ENCODE measurements around the gene EYS. TPM values are rescaled to one million over a fixed set of nuclear protein-coding genes. Genes with fewer than 3 reads are reported as not detected.

EYS gene
- total and polyA plus RNA-seq, 8 donors = 0.03 to 0.25 (median 0.13) TPM

DNA sequence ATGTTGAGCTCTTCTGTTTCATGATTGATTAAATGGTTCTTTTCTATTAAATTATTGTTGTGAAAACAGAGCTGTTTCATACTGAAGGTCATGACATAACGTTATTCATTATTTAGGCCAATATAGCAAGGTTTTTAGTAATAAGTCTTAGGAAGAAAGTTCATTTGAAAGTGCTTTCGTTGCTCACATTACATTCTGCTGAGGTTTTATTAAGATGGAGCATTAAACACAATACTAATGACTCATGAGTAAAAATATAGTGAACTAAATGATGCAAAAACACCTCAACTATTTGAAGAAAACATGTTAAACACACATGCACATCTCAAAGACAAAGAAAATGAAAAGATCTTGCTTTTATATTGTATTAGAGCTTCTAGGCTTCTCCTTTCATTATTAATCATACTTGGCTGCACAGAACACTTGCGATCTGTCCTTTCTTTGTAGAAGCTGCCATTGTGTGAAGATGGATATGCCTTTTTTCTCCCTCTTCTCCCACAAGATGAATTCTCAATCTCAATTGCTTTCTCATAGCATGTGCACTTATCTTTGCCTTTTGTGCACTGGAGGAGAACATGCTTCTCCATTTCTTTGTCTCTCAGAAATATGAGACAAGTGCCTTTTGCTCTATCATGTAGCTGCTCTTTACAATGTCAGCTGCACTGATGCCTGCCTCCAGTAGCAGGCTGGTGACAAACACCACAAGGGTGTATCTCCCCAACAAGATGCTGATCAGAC, 1759.1 kb downstream of the EYS start:
- Histone ChIP-seq H3K4me3 (no peak overlapping the region), H3K36me3 (no peaks in the 10 kb centered on the region), H3K9me3 (no peaks in the 10 kb centered on the region), H3K4me1 (no peaks in the 10 kb centered on the region), H3K27me3 (no peaks in the 10 kb centered on the region), H3K27ac (no peak overlapping the region)
- intact Hi-C loops (cut with DNase I) = no loop called here
- ATAC-seq = no peak
- 43 to 46% methylated on average over 3 of the region's 3 CpGs for WGBS, 2 donors
- no peak for FAIRE-seq
- TF ChIP-seq, protein P1, sequence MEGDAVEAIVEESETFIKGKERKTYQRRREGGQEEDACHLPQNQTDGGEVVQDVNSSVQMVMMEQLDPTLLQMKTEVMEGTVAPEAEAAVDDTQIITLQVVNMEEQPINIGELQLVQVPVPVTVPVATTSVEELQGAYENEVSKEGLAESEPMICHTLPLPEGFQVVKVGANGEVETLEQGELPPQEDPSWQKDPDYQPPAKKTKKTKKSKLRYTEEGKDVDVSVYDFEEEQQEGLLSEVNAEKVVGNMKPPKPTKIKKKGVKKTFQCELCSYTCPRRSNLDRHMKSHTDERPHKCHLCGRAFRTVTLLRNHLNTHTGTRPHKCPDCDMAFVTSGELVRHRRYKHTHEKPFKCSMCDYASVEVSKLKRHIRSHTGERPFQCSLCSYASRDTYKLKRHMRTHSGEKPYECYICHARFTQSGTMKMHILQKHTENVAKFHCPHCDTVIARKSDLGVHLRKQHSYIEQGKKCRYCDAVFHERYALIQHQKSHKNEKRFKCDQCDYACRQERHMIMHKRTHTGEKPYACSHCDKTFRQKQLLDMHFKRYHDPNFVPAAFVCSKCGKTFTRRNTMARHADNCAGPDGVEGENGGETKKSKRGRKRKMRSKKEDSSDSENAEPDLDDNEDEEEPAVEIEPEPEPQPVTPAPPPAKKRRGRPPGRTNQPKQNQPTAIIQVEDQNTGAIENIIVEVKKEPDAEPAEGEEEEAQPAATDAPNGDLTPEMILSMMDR (IDR thresholded peaks at IDR 0.05) = no peak
- DNase-seq = no peak

DNA sequence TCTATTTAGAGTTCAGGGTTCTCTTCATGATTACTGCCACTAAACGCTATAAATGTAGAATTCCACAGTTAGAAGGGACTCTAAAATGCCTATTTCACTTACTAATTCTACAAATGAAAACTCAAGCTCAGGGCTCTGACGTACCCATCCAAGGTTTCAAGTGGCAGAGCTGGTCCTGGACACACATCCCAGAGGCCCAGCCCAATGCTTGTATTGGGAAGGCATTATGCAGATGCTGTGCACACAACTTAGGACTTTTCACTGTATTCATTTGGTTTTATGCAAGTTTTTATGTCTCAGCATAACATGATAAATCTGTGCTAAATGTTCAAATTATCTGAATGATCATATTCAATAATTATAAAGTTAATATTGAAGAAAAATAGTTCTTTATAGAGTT, 1761.0 kb downstream of the EYS start:
- Histone ChIP-seq H3K27me3 (no peaks in the 10 kb centered on the region), H3K4me1 (no peaks in the 10 kb centered on the region), H3K27ac (no peak overlapping the region), H3K9me3 (no peaks in the 10 kb centered on the region), H3K36me3 (no peaks in the 10 kb centered on the region), H3K4me3 (no peak overlapping the region)
- FAIRE-seq (no peak), DNase-seq (no peak), ATAC-seq (no peak)
- intact Hi-C loops (cut with DNase I) = no loop called here
- 40 to 50% methylated on average over 2 of the region's 2 CpGs for WGBS, 2 donors
- TF ChIP-seq, protein P1 (IDR thresholded peaks at IDR 0.05) = no peak

DNA sequence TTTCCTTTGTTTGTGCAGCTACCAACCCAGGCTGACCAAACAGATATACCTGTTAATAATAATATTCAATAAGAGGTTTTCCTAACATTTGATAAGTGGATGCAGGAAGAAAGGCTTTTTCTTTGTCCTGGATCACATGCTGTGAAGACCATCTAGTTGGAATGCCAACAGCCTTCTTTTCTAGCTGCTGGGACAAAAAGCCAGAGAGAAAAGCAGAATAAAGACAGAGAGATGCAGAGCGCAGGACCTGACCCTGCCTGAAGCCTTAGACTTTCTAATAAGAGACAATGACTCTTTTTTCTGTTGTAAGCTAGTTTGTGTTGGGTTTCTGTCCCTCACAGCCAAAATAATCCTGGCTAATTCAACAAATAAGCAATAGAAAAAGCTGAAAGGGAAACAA, 1763.2 kb downstream of the EYS start:
- no peak for FAIRE-seq
- Histone ChIP-seq H3K27ac (no peak overlapping the region), H3K36me3 (no peaks in the 10 kb centered on the region), H3K4me1 (no peaks in the 10 kb centered on the region), H3K9me3 (no peaks in the 10 kb centered on the region), H3K27me3 (no peaks in the 10 kb centered on the region), H3K4me3 (no peak overlapping the region)
- intact Hi-C loops (cut with DNase I) = no loop called here
- TF ChIP-seq, protein P1 (IDR thresholded peaks at IDR 0.05) = no peak
- WGBS, 2 donors = 86 to 93% methylated on average over 1 of the region's 1 CpG
- no peak for DNase-seq
- ATAC-seq = no peak

DNA sequence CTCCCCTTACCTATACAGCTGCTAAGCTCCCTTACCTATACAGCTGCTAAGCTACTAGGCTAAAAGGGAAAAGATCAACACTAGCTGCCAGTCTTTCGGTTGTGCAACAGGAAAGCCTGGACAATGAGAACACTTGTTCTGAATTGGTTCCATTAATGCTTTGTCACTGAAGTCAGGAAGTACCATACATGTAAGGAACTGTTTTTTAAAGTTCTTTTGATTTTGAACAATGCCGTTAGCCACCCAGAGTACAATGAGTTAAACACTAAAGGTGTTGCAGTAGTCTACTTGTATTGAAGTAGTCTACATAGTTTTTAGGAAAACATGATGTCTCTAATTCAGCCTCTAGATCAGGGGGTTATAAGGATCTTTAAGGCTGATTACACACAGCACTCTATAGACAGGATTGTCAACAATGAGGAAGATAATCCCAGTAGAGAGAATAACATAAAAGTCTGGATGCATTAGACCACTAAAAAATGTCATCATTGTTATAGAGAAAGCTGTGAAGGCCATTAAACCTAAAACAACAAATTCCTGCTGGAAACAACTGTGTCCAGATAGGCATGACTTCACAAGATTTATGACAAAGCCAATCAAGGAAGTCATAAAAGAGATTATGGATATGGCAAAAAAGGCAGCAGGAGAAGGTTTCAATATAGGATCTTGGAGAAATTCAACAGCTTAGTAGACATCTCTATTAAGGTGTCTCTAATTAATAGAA, 1765.1 kb downstream of the EYS start:
- 19 to 37% methylated on average over 2 of the region's 2 CpGs for WGBS, 2 donors
- ATAC-seq = no peak
- H3K4me1 ChIP-seq = no peaks in the 10 kb centered on the region
- intact Hi-C loops (cut with DNase I) = no loop called here
- no peaks in the 10 kb centered on the region for H3K27me3 ChIP-seq
- no peaks in the 10 kb centered on the region for H3K36me3 ChIP-seq
- no peaks in the 10 kb centered on the region for H3K9me3 ChIP-seq
- no peak overlapping the region for H3K4me3 ChIP-seq
- H3K27ac ChIP-seq = no peak overlapping the region
- TF ChIP-seq, protein P1 (IDR thresholded peaks at IDR 0.05) = no peak
- no peak for DNase-seq
- FAIRE-seq = no peak

DNA sequence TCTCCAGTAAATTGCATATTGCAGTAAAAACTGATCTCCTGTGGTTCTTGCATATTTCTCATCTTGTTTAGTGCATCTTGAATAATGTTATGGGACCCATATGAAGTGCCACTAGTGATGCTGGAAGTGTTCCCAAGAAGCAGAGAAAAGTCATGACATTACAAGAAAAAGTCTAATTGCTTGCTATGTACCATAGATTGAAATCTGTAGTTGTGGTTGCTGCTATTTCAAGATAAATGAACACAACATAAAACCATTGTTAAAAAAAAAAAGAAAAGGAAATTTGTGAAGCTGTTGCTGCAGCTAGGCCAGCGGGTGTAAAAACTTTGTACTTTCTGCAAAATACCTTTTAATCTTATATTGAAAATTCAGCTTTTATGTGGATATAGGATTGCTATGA, 1767.0 kb downstream of the EYS start:
- H3K4me3 ChIP-seq = no peak overlapping the region
- H3K36me3 ChIP-seq = no peaks in the 10 kb centered on the region
- H3K27me3 ChIP-seq = no peaks in the 10 kb centered on the region
- TF ChIP-seq, protein P1 (IDR thresholded peaks at IDR 0.05) = no peak
- H3K4me1 ChIP-seq = no peaks in the 10 kb centered on the region
- ATAC-seq (no peak), FAIRE-seq (no peak), DNase-seq (no peak)
- H3K9me3 ChIP-seq = no peaks in the 10 kb centered on the region
- WGBS, 2 donors = 88 to 95% methylated on average over 1 of the region's 1 CpG
- H3K27ac ChIP-seq = no peak overlapping the region
- intact Hi-C loops (cut with DNase I) = no loop called here
